ENCODE results near the gene KLF15.

KLF15 gene

GRCh38 chr3:126320517-126321293 lies 36.5 kb downstream of the KLF15 start:
- no peak for DNase-seq (ENCODE audit: low read depth)
- H3K4me3 ChIP-seq (ENCODE audit: low read length): no peak overlapping the region
- TF ChIP-seq CTCF (IDR thresholded peaks at IDR 0.05; ENCODE audit: insufficient read depth, low read depth, low read length, missing control alignments): no peak

GRCh38 chr3:126319701-126320295 lies 37.4 kb downstream of the KLF15 start:
- no peak for TF ChIP-seq CTCF (IDR thresholded peaks at IDR 0.05; ENCODE audit: insufficient read depth, low read depth, low read length, missing control alignments)
- no peak for DNase-seq (ENCODE audit: low read depth)

GRCh38 chr3:126317029-126317996 lies 39.9 kb downstream of the KLF15 start:
- TF ChIP-seq CTCF (IDR thresholded peaks at IDR 0.05; ENCODE audit: insufficient read depth, low read depth, low read length, missing control alignments): no peak
- no peak overlapping the region for H3K4me3 ChIP-seq (ENCODE audit: low read length)
- no peak for DNase-seq (ENCODE audit: low read depth)

More at GRCh38 chr3:126319701-126320295, 37.4 kb downstream of the KLF15 start:
- H3K4me3 ChIP-seq (ENCODE audit: low read length): no peak overlapping the region

- no peak overlapping the region for H3K4me3 ChIP-seq (ENCODE audit: low read length)
- no peak for TF ChIP-seq CTCF (IDR thresholded peaks at IDR 0.05; ENCODE audit: insufficient read depth, low read depth, low read length, missing control alignments)
Measured at GRCh38 chr3:126316501-126316939, 40.7 kb downstream of the KLF15 start.

GRCh38 chr3:126316031-126316461 lies 41.2 kb downstream of the KLF15 start:
- DNase-seq (ENCODE audit: low read depth): no peak
- TF ChIP-seq CTCF (IDR thresholded peaks at IDR 0.05; ENCODE audit: insufficient read depth, low read depth, low read length, missing control alignments): no peak
- H3K4me3 ChIP-seq (ENCODE audit: low read length): no peak overlapping the region

More at GRCh38 chr3:126316501-126316939, 40.7 kb downstream of the KLF15 start:
- DNase-seq (ENCODE audit: low read depth): no peak

GRCh38 chr3:126314790-126315658 lies 42.2 kb downstream of the KLF15 start:
- no peak for DNase-seq (ENCODE audit: low read depth)
- no peak overlapping the region for H3K4me3 ChIP-seq (ENCODE audit: low read length)
- TF ChIP-seq CTCF (IDR thresholded peaks at IDR 0.05; ENCODE audit: insufficient read depth, low read depth, low read length, missing control alignments): no peak

Measured in epithelial cell of esophagus (primary cell).